Measurements from ENCODE around the gene SH3BP4. TPM values are rescaled to one million over a fixed set of nuclear protein-coding genes. Genes with fewer than 3 reads are reported as not detected.

Gene SH3BP4
- total RNA-seq, 2 experiments from 2014 or later, result 0.10 to 0.46 TPM

DNA sequence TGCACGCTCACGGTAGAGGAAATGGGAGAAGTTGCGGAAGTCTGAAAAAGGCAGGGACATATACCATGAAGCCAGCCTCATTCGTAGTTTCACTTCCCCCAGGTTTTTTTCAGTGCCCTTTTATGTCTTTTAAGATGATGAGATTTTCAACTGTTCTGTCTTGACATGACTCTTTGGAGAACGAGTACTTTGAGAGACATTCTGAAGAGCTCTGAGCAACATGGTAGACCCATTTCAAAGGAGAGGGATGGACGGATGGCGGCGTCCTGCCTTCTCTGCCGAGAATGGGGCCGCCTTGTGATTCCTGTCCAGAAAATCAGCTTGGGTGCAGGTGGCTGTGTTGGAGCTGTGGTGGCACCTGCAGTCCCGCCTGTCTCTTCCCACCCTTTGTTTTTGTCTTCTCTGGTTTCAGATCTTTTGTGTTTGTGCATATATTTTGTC, 41.7 kb downstream of the SH3BP4 start:
- POLR2A ChIA-PET, result no interaction called here
- Mint-ChIP-seq H3K9me3 (no peaks in the 10 kb centered on the region), H3K27ac (no peak overlapping the region), H3K36me3 (no peaks in the 10 kb centered on the region), H3K4me1 (ENCODE audit: low read depth) (no peaks in the 10 kb centered on the region), H3K4me3 (no peak overlapping the region), H3K27me3 (peaks cover 3% of the 10 kb centered on the region)
- intact Hi-C loops (cut with micrococcal nuclease), result no loop called here
- DNase-seq, result no peak
- CTCF ChIA-PET, result no interaction called here

DNA sequence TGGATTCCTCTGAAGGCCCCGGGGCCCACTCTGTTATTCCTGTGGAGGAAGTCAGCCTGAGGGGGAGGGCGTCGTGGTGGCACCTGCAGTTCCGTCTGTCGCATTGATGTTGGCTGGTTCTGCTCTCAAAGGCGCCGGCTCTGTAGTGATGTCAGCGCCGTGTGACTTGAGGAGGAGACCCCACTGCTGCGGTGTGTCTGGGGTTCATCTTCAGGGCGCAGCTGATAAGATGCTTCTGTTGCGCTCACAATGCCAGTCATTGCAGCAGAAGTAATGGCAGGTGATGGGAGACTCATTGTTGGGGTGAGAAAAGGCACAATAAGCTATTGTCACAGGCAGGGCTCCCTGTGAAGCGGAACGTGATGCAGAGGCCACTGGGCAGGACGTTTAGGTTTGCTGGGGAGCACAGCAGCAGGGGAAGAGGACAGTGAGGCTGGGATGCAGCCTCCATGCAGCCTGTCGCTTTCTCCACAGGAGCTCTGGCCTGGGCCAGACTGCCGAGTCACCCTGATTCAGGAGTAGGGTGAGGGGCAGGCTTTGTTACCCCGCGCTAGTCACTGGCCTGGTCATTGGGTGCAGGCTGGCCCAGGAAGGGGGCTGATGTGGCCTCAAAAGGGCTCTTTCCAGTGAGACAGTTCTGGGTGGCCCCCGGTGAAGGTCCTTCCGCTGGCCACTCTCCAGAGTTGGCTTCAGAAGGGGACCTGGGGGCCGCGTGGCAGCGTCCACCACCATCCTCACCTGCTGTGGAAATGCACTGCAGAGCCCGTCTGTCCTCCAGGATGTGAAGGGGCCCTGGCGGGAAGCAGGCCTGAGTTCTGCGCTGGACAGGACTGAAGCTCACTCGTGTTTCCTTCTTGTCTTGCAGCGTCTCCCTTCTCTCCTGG, 42.9 kb downstream of the SH3BP4 start:
- H3K9me3 Mint-ChIP-seq, result no peaks in the 10 kb centered on the region
- H3K4me1 Mint-ChIP-seq (ENCODE audit: low read depth), result no peaks in the 10 kb centered on the region
- POLR2A ChIA-PET, result no interaction called here
- no peak overlapping the region for H3K27ac Mint-ChIP-seq
- H3K36me3 Mint-ChIP-seq, result no peaks in the 10 kb centered on the region
- H3K27me3 Mint-ChIP-seq, result peaks cover 3% of the 10 kb centered on the region
- no peak for DNase-seq
- intact Hi-C loops (cut with micrococcal nuclease), result no loop called here
- CTCF ChIA-PET, result no interaction called here
- no peak overlapping the region for H3K4me3 Mint-ChIP-seq

DNA sequence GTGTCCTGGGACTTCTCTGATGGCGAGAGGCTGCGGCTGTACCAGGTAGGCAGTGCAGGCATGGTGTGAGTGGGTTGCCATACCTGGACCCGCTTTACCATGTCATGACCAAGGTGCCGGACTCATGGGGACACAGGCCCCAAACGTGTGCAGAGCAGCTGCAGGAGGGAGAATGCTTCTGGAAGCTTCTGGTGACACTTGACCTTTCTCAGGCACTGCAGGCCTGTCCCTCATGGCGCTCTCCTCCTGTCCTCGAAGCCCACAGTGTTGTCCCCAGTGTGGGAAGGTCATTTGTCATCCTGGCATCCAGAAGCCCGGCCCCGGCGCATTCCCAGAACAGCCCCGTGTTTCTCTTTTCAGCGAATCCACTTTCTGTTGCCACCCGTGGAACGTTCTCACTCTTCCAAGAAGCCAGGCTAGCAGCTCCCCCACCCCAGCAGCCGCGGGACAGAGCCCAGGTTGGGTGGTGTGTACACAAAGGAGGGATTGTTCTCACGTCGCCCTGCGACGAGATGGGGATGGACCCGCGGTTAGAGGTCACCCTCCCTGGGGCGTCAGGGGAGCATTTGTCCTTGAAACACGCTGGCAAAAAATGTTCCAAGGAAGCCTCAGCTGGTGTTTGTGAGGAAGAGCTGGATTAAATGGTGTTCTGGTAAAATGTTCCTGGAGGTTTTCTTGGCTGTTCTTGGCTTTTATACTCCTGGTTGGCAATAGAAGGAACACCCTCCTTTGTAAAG, 43.7 kb downstream of the SH3BP4 start:
- intact Hi-C loops (cut with micrococcal nuclease), result no loop called here
- ChIA-PET CTCF (no interaction called here), POLR2A (no interaction called here)
- H3K36me3 Mint-ChIP-seq, result no peaks in the 10 kb centered on the region
- H3K9me3 Mint-ChIP-seq, result no peaks in the 10 kb centered on the region
- no peak overlapping the region for H3K4me3 Mint-ChIP-seq
- H3K27ac Mint-ChIP-seq, result no peak overlapping the region
- H3K4me1 Mint-ChIP-seq (ENCODE audit: low read depth), result no peaks in the 10 kb centered on the region
- no peak for DNase-seq
- peaks cover 2% of the 10 kb centered on the region for H3K27me3 Mint-ChIP-seq

DNA sequence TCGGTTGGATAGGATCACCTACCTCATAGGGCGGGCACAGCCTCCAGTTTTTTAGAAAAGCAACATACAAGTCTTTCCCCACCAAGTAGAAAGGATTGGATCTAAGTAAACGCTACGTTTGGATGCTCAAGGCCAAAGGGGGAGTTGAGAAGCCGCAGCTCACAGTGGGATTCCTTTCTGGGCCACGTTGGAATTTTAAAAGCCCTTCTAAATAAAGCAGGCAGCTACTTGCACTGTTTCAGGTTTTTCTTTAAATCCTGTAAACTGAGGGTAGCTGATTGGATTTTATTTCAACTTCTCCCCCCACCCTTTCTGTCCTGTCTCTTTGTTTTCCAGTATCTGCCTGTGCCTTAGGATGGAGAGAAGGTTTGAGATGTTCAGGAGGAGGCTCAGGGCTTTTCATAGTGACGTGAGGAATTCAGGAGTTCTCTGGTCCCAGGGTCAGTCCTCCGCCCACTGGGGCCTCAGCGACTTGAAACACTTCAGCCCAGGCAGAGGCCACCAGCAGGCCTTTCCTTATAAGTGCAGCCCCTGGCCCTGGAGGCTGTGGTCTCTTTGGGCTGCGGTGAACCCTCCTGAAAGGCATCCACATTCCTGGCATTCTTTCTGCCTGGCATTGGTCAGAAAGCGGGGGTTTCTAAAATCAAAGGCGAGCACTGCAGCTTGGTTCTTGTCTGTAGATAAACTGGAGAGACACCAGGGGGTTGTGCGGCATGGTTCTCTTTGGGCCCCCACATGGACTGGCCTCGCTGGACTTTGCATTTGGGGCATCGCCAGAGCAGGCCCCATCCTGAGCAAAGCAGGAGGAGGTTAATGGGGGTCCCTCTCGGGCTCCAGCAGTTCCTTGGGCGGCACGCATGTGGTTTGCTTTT, 44.5 kb downstream of the SH3BP4 start:
- CTCF ChIA-PET, result no interaction called here
- Mint-ChIP-seq H3K4me1 (ENCODE audit: low read depth) (no peaks in the 10 kb centered on the region), H3K36me3 (no peaks in the 10 kb centered on the region), H3K9me3 (no peaks in the 10 kb centered on the region), H3K4me3 (no peak overlapping the region), H3K27me3 (peaks cover 2% of the 10 kb centered on the region), H3K27ac (no peak overlapping the region)
- intact Hi-C loops (cut with micrococcal nuclease), result no loop called here
- POLR2A ChIA-PET, result no interaction called here
- DNase-seq, result no peak

DNA sequence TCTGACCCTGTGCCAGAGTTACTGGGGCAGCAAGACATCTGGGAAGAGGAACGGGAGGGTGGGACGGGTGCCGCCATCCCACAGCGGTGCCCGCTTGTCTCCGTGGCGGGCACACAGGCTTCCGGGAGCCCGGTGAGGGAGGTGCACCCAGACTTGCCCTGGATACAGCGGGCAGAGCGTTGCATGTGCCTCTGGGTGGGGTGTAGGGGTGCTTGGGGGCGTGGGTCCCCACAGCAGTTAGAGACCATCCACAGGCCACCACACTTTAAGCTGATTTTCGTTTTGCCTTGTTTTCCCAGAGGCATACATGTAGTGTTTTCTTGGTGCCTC, 45.1 kb downstream of the SH3BP4 start:
- intact Hi-C loops (cut with micrococcal nuclease), result no loop called here
- Mint-ChIP-seq H3K27me3 (peaks cover 2% of the 10 kb centered on the region), H3K27ac (no peak overlapping the region), H3K9me3 (no peaks in the 10 kb centered on the region), H3K4me3 (no peak overlapping the region), H3K36me3 (no peaks in the 10 kb centered on the region), H3K4me1 (ENCODE audit: low read depth) (no peaks in the 10 kb centered on the region)
- no peak for DNase-seq
- CTCF ChIA-PET, result no interaction called here
- POLR2A ChIA-PET, result no interaction called here

DNA sequence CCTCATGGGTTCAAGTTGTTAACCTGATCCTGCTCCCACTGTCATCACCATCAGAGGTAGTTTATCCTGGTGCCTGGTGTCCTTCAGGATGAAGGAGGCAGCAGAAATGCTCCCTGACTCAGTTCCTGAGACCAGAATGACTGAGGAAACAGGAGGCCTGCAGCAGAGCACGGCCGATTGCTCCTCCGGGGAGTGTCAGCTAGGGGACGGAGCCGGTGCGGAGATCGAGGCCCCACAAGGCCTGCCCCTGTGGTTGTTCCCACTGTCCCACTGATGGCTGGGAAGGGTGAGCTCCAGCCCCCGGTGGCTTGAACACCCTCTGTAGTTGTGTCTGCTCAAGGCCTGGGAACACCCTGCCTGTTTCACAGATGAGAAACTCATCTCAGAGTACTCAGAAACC, 45.6 kb downstream of the SH3BP4 start:
- Mint-ChIP-seq H3K4me3 (no peak overlapping the region), H3K4me1 (ENCODE audit: low read depth) (no peaks in the 10 kb centered on the region), H3K36me3 (no peaks in the 10 kb centered on the region), H3K27ac (no peak overlapping the region), H3K9me3 (no peaks in the 10 kb centered on the region), H3K27me3 (peaks cover 2% of the 10 kb centered on the region)
- CTCF ChIA-PET, result no interaction called here
- DNase-seq, result no peak
- intact Hi-C loops (cut with micrococcal nuclease), result no loop called here
- POLR2A ChIA-PET, result no interaction called here

DNA sequence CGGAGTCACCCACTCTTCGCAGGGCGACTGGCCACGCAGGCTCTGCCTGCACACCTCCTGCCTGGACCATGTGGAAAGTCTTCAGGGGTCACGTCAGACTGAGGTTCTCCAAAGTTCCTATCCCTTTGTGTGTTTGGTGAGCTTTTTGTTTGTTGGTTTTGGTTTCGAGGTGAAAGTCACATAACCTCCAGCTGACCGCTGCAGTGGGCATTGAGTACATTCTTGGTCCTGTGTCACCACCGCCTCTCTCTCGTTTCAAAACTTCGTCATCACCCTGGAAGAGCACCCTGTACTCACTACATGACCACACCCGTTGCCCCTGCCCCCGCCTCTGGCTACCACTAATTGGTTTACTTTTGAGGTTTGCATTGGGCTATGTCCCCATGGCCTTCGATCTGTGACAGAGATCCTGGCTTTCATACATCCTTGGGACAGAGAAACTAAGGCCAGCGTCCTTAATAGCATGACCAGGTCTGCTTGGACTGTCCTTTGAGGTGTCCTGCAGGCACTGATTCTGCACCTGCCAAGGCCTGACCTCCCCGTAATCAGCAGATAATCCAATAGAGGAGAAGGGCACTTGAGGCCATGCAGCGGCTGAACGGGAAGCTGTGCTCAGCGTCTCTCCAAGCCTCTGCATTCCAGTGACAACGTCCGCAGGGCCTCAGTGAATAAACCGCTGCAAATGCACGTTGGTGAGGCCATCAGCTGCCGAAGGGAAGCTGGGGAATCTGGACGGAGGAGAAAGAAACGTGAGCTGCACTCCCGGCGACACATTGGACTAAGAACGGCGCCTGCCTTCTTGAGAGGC, 46.8 kb downstream of the SH3BP4 start:
- H3K27me3 Mint-ChIP-seq, result peaks cover 2% of the 10 kb centered on the region
- DNase-seq, result no peak
- no peak overlapping the region for H3K4me3 Mint-ChIP-seq
- CTCF ChIA-PET, result no interaction called here
- H3K9me3 Mint-ChIP-seq, result no peaks in the 10 kb centered on the region
- H3K36me3 Mint-ChIP-seq, result no peaks in the 10 kb centered on the region
- POLR2A ChIA-PET, result no interaction called here
- peak overlapping the region; percentile 39 for H3K27ac Mint-ChIP-seq
- intact Hi-C loops (cut with micrococcal nuclease), result no loop called here
- H3K4me1 Mint-ChIP-seq (ENCODE audit: low read depth), result no peaks in the 10 kb centered on the region

DNA sequence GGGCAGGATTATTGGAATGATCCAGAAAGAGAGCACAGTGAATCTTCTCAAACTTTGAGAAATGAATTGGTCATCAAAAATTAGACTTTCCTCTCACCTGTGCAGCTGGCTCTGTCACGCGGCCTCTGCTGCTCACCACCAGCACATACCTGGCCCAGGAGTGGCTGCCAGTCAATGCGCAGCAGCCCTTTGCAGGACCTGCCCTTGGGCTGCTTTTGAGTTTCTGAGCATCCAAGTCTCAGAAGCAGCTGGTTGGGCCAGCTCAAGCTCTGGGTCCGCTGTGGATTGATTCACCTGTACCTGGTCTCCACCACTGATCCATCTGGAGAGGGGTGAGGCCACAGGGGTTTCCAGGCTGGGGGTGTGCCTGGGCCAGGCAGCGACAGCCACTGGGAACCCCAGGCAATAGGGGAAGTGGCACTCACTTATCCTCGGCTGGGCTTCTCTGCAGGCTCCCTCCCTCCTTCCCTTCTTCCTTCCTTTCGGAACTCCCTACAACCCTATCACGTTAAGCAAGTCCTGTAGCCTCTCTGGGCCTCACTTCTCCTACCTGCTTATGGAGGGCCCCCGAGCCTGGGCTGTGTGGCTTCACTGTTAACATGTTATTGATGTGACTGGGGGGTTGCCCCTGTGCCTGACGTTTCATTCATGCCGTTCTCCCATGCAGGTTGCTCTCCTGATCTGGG, 48.1 kb downstream of the SH3BP4 start:
- Mint-ChIP-seq H3K27ac (no peak overlapping the region), H3K27me3 (peaks cover 2% of the 10 kb centered on the region), H3K4me1 (ENCODE audit: low read depth) (no peaks in the 10 kb centered on the region), H3K4me3 (no peak overlapping the region), H3K9me3 (no peaks in the 10 kb centered on the region), H3K36me3 (no peaks in the 10 kb centered on the region)
- POLR2A ChIA-PET, result no interaction called here
- no peak for DNase-seq
- intact Hi-C loops (cut with micrococcal nuclease), result no loop called here
- CTCF ChIA-PET, result no interaction called here

DNA sequence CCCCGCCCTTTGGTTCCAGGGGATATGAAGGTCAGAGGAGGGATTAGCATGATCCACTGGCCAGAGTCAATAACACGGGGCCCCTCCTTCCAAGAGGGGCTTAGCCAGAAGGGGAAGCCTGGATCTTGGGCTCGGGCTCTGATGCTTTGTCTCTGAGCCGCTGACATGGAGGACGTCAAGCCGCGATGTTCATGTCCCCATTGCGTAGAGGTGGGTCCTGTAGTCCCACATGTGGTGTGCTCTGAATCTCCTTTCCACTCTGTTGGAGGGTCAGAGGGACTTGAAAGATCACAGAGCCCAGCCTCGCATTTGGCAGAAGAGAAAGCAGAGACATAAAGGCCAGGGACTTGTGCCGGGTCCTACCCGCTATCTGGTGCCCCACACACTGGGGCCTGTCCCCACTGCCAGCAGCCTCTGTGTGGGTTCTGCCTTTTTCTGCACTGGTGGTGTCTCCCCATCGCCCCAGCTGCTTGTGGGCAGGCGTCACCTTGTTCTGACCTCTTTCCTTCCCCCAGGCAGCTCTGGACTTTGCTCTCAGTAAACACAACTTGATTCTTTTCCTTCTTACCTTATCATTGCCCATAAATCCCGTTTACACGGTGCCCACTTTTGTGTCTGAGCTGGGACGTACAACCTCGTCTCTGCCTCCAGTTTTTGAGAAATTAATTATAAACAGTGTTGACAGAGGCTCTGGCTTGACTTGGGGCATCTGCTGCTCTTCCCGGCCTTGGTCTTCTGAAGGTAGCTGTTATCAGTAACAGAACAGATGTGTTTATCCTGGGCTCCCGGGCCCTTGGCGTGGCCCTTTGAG, 48.8 kb downstream of the SH3BP4 start:
- ChIA-PET POLR2A (no interaction called here), CTCF (no interaction called here)
- no peak overlapping the region for H3K4me3 Mint-ChIP-seq
- H3K27me3 Mint-ChIP-seq, result no peaks in the 10 kb centered on the region
- DNase-seq, result no peak
- no peaks in the 10 kb centered on the region for H3K4me1 Mint-ChIP-seq (ENCODE audit: low read depth)
- H3K27ac Mint-ChIP-seq, result no peak overlapping the region
- H3K9me3 Mint-ChIP-seq, result no peaks in the 10 kb centered on the region
- H3K36me3 Mint-ChIP-seq, result no peaks in the 10 kb centered on the region
- intact Hi-C loops (cut with micrococcal nuclease), result no loop called here

DNA sequence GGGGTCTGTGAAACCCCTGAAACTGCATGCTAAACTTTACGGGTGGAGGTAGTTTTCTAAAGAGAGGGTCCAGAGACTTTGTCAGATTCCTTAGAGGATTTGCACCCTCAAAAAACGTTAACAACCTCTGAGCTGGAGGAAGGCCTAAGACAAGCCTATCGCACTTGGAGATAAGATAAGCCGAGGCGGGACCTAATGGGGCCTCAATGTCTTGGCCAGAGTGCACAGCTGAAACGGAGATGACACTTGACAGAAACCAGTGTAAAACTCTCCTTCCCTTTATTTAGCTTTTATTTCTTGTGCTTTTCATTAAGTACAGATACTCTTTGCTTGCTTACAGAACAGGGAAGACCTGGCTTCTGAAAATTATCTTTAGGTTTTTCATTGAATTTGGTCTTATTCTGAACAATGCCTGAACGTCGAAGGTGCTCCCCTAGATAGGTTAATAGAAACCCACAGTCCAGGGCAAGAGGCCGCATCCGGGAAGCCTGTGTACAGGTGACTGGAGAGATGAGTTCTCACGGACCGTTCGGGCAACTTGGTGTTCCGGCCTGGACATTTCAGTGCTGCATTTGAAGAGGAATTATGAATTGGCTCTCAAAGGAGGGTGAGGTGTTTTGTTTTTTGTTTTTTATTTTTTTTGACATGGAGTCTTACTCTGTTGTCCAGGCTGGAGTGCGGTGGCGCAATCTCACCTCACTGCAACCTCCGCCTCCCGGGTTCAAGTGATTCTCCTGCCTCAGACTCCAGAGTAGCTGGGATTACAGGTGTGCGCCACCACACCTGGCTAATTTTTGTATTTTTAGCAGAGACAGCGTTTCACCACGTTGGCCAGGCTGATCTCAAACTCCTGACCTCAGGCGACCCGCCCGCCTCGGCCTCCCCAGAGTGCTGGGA, 49.7 kb downstream of the SH3BP4 start:
- intact Hi-C loops (cut with micrococcal nuclease), result no loop called here
- DNase-seq, result no peak
- Mint-ChIP-seq H3K9me3 (no peaks in the 10 kb centered on the region), H3K4me3 (no peak overlapping the region), H3K27me3 (no peaks in the 10 kb centered on the region), H3K27ac (no peak overlapping the region), H3K4me1 (ENCODE audit: low read depth) (no peaks in the 10 kb centered on the region), H3K36me3 (no peaks in the 10 kb centered on the region)
- CTCF ChIA-PET, result no interaction called here
- POLR2A ChIA-PET, result no interaction called here

Data from activated CD4-positive, alpha-beta memory T cell treated with anti-CD3 and anti-CD28 coated beads for 36 hours (primary cell).